VCaP (cell line): ENCODE measurements around the gene LDB2.

Source experiments
- H3K27ac ChIP-seq: fragments of 450-650 bp; 2 replicates; pipeline ENCODE4 v1.5.1; 2017
- TF ChIP-seq, protein P1 (sequence below): fragments of 450-650 bp; conservative IDR thresholded peaks from 2 replicates; pipeline ENCODE4 v1.5.1; 2017; ENCODE audit warnings: mild to moderate bottlenecking, moderate library complexity

The LDB2 gene

DNA sequence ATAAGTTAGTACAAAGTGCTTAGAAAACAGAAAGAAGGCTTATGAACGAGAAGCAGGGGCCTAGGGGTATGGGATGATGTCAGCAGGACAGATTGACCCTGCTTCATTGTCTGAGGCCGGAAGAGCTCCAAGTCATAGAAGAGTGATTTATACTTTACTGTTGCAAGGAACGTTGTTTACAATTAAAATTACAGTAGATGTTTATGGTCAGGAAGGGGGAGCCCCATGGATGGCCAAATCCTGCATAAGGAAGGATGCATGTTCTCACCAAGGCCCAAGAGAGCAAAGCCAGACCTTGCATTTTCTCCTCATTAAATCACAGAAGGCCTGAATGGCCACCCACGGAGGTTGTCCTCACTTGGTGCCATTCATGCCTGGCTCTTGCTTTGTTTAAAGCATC is 115.3 kb downstream of the LDB2 start:
- TF ChIP-seq, protein P1, sequence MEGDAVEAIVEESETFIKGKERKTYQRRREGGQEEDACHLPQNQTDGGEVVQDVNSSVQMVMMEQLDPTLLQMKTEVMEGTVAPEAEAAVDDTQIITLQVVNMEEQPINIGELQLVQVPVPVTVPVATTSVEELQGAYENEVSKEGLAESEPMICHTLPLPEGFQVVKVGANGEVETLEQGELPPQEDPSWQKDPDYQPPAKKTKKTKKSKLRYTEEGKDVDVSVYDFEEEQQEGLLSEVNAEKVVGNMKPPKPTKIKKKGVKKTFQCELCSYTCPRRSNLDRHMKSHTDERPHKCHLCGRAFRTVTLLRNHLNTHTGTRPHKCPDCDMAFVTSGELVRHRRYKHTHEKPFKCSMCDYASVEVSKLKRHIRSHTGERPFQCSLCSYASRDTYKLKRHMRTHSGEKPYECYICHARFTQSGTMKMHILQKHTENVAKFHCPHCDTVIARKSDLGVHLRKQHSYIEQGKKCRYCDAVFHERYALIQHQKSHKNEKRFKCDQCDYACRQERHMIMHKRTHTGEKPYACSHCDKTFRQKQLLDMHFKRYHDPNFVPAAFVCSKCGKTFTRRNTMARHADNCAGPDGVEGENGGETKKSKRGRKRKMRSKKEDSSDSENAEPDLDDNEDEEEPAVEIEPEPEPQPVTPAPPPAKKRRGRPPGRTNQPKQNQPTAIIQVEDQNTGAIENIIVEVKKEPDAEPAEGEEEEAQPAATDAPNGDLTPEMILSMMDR = no peak
- no peak overlapping the region for H3K27ac ChIP-seq

DNA sequence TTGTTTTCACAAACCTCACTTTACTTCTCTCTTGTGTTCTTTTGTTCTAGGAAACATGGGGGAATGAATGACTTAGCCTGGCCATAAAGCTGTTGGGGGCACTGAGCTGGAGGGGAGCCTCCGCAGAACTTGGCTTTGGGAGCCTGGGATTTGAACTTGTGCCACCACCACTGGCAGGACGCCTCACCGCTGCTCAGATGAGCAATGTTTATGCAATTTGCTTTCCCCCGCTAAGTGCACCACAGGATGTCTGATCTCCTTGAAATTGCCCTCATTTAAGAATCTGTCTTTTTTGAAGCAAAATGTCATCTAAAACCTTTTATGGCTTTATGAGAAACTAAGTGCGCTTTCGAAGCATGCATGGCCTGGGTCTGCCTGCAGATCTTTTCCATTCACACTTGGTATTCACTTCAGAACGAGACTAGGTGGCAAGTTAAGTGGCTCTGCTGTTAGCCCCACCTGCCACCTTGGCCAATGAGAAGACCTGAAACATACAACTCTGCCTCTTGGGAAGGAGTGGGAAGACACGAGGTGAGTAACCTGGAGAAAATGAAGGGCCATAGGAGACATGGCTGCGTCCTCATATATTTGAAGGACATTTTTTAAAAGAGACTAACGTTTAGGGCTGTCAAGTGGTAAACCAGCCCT is 119.3 kb downstream of the LDB2 start:
- TF ChIP-seq, protein P1 = no peak
- H3K27ac ChIP-seq = no peak overlapping the region

DNA sequence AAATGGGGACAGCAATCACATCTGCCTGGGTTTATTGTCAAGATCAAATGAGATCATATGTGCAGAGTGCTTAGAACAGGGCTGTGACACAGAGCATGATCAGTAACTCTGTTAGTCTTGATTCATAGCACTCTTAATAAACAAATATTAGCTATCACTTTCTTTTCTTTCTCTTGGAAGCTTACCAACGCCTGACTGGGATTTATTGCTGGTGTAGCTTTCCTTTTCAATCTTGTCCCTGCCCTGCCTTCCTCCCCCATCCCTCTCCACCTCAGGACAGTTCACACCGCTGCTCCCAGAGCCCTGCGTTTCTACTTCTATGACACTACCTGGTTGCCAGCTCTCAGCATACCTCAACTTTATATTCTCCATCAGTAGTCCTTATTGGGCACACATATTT is 120.7 kb downstream of the LDB2 start:
- H3K27ac ChIP-seq = no peak overlapping the region
- TF ChIP-seq, protein P1 = no peak

DNA sequence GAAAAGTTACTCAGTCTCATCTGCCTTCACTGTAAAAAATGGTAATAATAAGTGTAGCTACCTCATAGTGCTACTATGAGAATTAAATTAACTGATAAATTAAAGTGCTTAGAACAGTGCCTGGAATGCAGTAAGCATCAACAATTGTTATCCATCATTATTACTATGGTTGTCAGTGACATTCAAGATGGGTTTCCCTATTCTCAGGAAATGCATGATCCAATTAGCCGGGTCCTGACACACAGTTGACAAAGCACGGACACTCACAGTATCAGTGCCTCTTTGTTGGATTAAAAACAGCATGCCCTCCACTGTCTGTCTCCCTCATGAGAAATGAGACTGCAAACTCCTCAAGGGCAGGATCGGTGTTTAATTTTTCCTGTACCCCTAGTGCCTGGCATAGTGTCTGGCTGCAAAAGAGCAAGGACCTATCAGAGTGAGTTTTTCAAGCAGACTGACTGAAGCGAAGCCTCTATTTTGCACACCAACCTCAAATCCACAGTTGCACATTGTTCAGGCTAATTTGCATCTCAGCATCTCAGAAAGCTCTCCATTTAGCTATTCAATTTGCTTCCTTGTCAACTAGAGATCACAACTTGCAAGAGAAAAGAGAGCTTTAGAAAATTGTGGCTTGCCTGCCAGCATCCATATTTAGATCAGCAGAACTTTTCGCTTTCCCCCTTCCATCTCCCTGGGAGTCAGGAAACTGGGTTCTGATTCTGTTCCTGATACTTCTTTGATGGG is 122.9 kb downstream of the LDB2 start:
- TF ChIP-seq, protein P1 = no peak
- no peak overlapping the region for H3K27ac ChIP-seq

DNA sequence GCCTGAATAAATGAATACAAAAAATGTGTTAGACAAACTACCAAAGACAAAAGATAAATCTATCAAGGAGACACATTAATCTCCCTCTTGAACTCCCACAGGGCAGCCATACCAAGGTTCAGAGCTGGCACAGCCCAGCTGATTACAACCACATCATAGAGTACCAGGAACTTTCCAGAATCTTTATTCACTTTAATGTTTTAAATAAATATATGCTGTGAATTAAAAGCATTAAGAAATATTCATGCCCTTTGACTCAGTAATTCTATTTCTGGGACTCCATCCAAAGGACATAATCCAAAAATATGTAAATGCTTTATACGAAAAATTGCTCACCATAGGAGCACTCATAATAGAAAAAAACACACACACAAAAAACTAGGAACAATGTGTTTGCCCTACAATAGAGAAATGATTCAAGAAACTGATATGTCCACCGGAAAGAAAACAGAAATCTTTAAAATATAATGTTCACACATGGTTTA is 126.0 kb downstream of the LDB2 start:
- TF ChIP-seq, protein P1 = no peak
- no peak overlapping the region for H3K27ac ChIP-seq

DNA sequence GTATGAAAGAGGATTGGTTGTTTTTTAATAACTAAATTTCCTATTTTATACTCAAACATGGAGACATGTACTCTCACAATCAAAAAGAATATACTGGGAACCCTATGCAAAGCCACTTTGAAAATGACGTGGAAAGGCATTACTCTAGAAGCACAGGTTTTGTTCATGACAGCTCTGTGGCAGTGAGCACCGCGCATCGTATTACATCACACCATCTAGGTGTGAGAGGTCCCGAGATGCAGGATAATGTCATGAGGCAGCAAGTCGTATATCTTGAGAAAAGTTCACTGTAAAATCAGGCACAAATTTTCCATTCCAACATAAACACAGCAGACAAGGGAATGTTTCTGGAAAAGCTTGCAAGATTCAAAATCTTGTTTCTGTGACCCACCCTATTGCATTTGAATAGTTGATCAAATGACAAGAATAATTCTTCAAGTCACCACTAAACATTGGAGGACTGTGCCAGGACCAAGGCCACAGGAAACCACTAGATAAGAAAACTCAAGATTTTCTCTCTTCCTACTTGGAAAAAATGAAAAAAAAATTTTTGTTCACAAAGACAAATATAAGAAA is 127.6 kb downstream of the LDB2 start:
- TF ChIP-seq, protein P1 = no peak
- H3K27ac ChIP-seq = no peak overlapping the region

DNA sequence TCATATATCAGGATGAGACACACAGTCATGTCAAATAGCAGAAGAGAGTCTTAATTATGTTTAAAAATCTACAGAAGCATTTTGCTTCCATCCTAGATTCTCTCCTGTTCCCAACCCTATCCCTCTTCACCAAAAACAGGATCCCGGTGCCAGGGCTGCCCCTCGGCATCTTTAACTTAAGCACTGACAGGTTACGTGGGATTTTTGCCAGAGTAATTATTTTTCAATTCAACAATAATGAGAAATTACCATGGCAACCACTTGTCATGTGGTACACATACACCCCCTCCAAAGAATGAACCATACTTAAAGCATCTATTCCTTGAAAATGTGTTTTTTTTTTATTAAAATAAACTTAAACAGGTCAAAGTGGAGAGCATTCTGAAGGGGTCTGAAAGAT is 130.6 kb downstream of the LDB2 start:
- H3K27ac ChIP-seq = no peak overlapping the region
- TF ChIP-seq, protein P1 = no peak
